RWPE2 (cell line): Measurements from ENCODE around the gene NVL.

Source experiments
- ATAC-seq: fragments of 200-7000 bp; cut with Tn5 transposase; 3 replicates; pipeline ENCODE4 v1.9.1; 2021; ENCODE audit warnings: low read depth
- DNase-seq: peaks from one replicate; pipeline ENCODE4 v3.0.0-alpha.2; 2020; ENCODE audit warnings: low spot score
- H3K27ac ChIP-seq: fragments of 450-650 bp; 2 replicates; pipeline ENCODE4 v1.5.1; 2017; ENCODE audit warnings: mild to moderate bottlenecking; ENCODE audit not compliant: poor library complexity, severe bottlenecking
- H3K27me3 ChIP-seq: fragments of 250-450 bp; sonication (Bioruptor Pico); 2 replicates; pipeline ENCODE4 v1.5.1; 2021; ENCODE audit warnings: mild to moderate bottlenecking, moderate library complexity; ENCODE audit not compliant: insufficient read depth, poor library complexity, severe bottlenecking
- H3K36me3 ChIP-seq: fragments of 250-450 bp; sonication (Bioruptor Pico); 2 replicates; pipeline ENCODE4 v1.5.1; 2020; ENCODE audit warnings: low read depth, mild to moderate bottlenecking, moderate library complexity
- H3K4me1 ChIP-seq: fragments of 250-450 bp; sonication (Bioruptor Pico); 2 replicates; pipeline ENCODE4 v1.5.1; 2021; ENCODE audit warnings: mild to moderate bottlenecking, moderate library complexity; ENCODE audit not compliant: insufficient read depth, poor library complexity, severe bottlenecking
- H3K4me3 ChIP-seq: fragments of 250-450 bp; sonication (Bioruptor Pico); 2 replicates; pipeline ENCODE4 v1.5.1; 2021; ENCODE audit warnings: mild to moderate bottlenecking, moderate library complexity; ENCODE audit not compliant: severe bottlenecking
- H3K9me3 ChIP-seq: fragments of 250-450 bp; sonication (Bioruptor Pico); 2 replicates; pipeline ENCODE4 v1.5.1; 2021; ENCODE audit warnings: mild to moderate bottlenecking, moderate library complexity; ENCODE audit not compliant: severe bottlenecking
- TF ChIP-seq, protein P1 (sequence below): fragments of 450-650 bp; IDR thresholded peaks from one replicate; pipeline ENCODE4 v1.5.1; 2017; ENCODE audit warnings: mild to moderate bottlenecking, moderate library complexity; ENCODE audit not compliant: poor library complexity, severe bottlenecking

The NVL gene

DNA sequence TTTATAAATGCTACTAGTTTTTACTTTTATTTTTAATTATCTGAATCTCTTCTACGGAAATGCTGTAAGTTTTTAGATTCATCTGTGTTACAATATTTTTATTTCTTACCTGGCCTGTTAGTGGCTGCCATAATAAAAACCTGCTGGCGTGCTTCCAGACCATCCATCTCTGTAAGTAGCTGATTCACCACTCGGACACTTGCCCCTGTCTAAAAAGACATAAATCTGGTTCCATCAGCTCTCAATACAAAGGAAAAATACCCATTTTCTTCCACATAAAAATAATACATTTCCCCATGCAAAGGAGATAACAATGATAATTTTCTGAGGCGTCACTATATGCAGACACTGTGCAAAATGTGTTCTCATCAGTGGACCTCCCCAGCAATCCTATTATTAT lies 62.0 kb downstream of the NVL start:
- DNase-seq = no peak
- no peaks in the 10 kb centered on the region for H3K9me3 ChIP-seq
- no peak overlapping the region for H3K4me3 ChIP-seq
- H3K4me1 ChIP-seq = no peaks in the 10 kb centered on the region
- TF ChIP-seq, protein P1, sequence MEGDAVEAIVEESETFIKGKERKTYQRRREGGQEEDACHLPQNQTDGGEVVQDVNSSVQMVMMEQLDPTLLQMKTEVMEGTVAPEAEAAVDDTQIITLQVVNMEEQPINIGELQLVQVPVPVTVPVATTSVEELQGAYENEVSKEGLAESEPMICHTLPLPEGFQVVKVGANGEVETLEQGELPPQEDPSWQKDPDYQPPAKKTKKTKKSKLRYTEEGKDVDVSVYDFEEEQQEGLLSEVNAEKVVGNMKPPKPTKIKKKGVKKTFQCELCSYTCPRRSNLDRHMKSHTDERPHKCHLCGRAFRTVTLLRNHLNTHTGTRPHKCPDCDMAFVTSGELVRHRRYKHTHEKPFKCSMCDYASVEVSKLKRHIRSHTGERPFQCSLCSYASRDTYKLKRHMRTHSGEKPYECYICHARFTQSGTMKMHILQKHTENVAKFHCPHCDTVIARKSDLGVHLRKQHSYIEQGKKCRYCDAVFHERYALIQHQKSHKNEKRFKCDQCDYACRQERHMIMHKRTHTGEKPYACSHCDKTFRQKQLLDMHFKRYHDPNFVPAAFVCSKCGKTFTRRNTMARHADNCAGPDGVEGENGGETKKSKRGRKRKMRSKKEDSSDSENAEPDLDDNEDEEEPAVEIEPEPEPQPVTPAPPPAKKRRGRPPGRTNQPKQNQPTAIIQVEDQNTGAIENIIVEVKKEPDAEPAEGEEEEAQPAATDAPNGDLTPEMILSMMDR = no peak
- no peak for ATAC-seq
- no peak overlapping the region for H3K27ac ChIP-seq
- H3K27me3 ChIP-seq = no peaks in the 10 kb centered on the region
- H3K36me3 ChIP-seq = no peaks in the 10 kb centered on the region; the same call in 1 of the 2 replicates

DNA sequence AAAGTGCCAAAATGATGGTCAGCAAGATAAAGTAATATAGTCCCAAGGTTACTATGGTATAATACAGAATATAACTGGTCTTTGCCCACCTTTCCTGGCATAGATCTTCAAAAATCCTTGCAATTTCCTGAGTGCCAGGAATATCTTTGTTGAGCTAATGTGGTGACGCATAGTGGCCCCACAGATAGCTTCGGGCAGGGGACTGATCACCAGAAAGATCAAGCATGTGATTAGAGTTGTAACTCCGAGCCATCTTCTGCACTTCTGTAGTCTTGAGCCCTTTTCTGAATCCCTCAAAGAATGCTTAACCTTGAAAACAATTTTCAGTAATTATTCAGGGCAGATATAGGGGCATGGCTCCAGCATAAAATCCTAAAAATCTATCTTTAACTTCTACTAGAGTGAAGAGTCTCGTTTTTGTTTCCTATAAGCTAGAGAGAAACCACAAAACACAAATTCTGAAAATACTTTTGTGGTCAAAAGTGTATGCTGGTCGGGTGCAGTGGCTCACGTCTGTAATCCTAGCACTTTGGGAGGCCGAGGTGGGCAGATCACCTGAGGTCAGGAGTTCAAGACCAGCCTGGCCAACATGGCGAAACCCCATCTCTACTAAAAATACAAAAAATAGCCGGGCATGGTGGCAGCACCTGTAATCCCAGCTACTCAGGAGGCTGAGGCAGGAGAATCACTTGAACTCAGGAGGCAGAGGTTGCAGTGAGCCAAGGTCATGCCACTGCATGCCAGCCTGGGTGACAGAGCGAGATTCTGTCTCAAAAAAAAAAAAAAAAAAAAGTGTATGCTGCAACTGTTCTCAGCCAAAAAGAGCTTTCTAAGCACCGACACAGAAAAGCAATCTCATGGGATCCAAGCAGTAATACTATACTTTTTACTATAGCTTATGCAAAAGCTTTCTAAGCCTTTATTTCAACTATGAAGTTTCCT lies 62.8 kb downstream of the NVL start:
- ATAC-seq (no peak), DNase-seq (no peak)
- Histone ChIP-seq H3K4me1 (no peaks in the 10 kb centered on the region), H3K36me3 (no peaks in the 10 kb centered on the region; the same call in 1 of the 2 replicates), H3K27me3 (no peaks in the 10 kb centered on the region), H3K4me3 (no peak overlapping the region), H3K9me3 (no peaks in the 10 kb centered on the region), H3K27ac (no peak overlapping the region)
- TF ChIP-seq, protein P1 = no peak

DNA sequence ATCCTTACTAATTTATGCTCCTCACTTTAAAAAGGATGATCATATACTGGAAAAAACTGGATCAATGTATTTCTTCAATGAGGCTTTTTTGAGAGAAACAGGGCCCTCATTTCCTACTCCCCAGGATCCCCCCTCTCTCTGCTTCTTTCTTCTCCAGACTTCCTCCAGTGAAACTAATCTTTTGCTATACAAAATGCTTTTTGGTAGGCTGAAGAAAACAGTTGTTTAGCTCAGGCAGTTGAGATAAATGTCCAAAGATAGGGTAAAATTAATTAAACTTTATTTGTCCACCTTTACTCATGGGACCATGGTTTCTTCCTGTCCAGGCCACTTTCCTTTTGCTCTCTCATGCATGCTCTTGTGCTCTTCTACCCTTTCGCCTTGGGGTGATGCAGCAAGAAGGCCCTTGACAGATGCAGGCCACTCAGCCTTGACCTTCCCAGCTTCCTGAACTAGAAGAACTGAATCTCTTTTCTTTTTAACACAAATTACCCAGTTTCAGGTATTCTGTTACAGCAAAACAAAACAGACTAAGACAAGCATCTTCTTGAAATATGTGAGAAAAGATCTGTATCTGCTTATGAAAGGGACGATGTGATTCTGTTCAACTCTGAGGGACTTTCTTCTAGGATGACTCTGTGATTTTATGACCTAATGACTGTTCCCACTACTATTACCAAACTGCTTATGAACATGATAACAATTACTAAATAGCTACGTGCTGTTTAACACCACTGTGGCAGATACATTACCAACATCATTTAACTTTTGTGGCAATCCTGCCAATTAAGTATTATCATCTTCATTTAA lies 63.7 kb downstream of the NVL start:
- ATAC-seq (no peak), DNase-seq (no peak)
- Histone ChIP-seq H3K27me3 (no peaks in the 10 kb centered on the region), H3K4me3 (no peak overlapping the region), H3K4me1 (no peaks in the 10 kb centered on the region), H3K9me3 (no peaks in the 10 kb centered on the region), H3K27ac (no peak overlapping the region), H3K36me3 (no peaks in the 10 kb centered on the region; the same call in 1 of the 2 replicates)
- TF ChIP-seq, protein P1 = no peak

DNA sequence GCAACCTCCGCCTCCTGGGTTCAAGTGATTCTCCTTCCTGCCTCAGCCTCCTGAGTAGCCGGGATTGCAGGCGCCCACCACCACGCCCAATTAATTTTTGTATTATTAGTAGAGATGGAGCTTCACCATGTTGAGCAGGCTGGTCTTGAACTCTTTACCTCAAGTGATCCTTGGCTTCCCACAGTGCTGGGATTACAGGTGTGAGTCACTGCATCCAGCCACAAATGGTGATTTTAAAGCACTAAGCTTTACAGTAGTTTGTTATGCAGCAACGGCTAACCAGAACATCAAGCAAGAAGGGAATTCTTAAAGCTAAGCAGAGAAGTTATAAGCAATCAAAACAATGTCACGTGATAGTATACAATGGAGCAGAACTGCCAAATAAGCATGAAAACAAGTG lies 65.7 kb downstream of the NVL start:
- no peak for ATAC-seq
- H3K36me3 ChIP-seq = no peaks in the 10 kb centered on the region; the same call in 1 of the 2 replicates
- DNase-seq = no peak

More for the DNA sequence above, 65.7 kb downstream of the NVL start:
- Histone ChIP-seq H3K27ac (no peak overlapping the region), H3K4me1 (no peaks in the 10 kb centered on the region), H3K27me3 (no peaks in the 10 kb centered on the region), H3K4me3 (no peak overlapping the region), H3K9me3 (no peaks in the 10 kb centered on the region)
- TF ChIP-seq, protein P1 = no peak
